Activated T-cell treated with anti-CD3 and anti-CD28 coated beads, Interleukin-2, amount 50 U/mL, for 72 hours (primary cell): ENCODE measurements around the gene PRLR. TPM values are rescaled to one million over a fixed set of nuclear protein-coding genes. Genes with fewer than 3 reads are reported as not detected.
A peak's percentile ranks its signal among the peaks of the same experiment; 100 is the strongest.

Experiments used
- ATAC-seq, 2 donors: fragments of 150-1000 bp; cut with Tn5 transposase; replicated peaks in 1 of 2; 2 replicates each; pipeline ENCODE4 v1.10.0; 2021; ENCODE audit warnings: moderate library complexity in 2 of 2, mild to moderate bottlenecking in 1 of 2
- DNase-seq, 2 donors: peaks; one replicate each; pipeline ENCODE4 v3.0.0; 2021 to 2022; ENCODE audit warnings: mixed read lengths in 1 of 2
- H3K27ac Mint-ChIP-seq: one replicate; pipeline ENCODE4 v1.8.0; 2022; ENCODE audit warnings: mild to moderate bottlenecking, moderate library complexity, mixed read lengths
- H3K27me3 Mint-ChIP-seq: one replicate; pipeline ENCODE4 v1.8.0; 2022; ENCODE audit warnings: low read depth, mixed read lengths
- H3K36me3 Mint-ChIP-seq, 2 donors: one replicate each; pipeline ENCODE4 v1.8.0; 2022; ENCODE audit warnings: mixed read lengths in 2 of 2, mild to moderate bottlenecking in 1 of 2; ENCODE audit not compliant: insufficient read depth in 2 of 2
- H3K4me1 Mint-ChIP-seq: one replicate; pipeline ENCODE4 v1.8.0; 2022; ENCODE audit warnings: low read depth, mixed read lengths
- H3K4me3 Mint-ChIP-seq, 2 donors: one replicate each; pipeline ENCODE4 v1.8.0; 2022; ENCODE audit warnings: mild to moderate bottlenecking in 2 of 2, mixed read lengths in 2 of 2, moderate library complexity in 2 of 2
- H3K9me3 Mint-ChIP-seq, 2 donors: one replicate each; pipeline ENCODE4 v1.8.0; 2022; ENCODE audit warnings: mixed read lengths in 2 of 2
- total RNA-seq, 2 donors: library from RNA; stranded (reverse); gene quantifications; one replicate each; pipeline ENCODE4 v1.2.3, GENCODE V29; 2022

The PRLR gene
- total RNA-seq, 2 donors from 2014 or later: 0.25 TPM; not detected in 1

- H3K4me3 Mint-ChIP-seq: no peak overlapping the region
- no peaks in the 10 kb centered on the region for H3K9me3 Mint-ChIP-seq
Measured at GRCh38 chr5:35227720-35228119, 2.6 kb downstream of the PRLR start.

GRCh38 chr5:35223787-35224395 is 6.4 kb downstream of the PRLR start:
- no peaks in the 10 kb centered on the region for H3K36me3 Mint-ChIP-seq
- no peaks in the 10 kb centered on the region for H3K9me3 Mint-ChIP-seq
- ATAC-seq: no peak
- no peak overlapping the region for H3K27ac Mint-ChIP-seq
- peaks cover 65% of the 10 kb centered on the region for H3K27me3 Mint-ChIP-seq
- H3K4me3 Mint-ChIP-seq: no peak overlapping the region
- H3K4me1 Mint-ChIP-seq: no peaks in the 10 kb centered on the region
- no peak for DNase-seq

More at GRCh38 chr5:35227720-35228119, 2.6 kb downstream of the PRLR start:
- H3K27ac Mint-ChIP-seq: no peak overlapping the region
- H3K27me3 Mint-ChIP-seq: peaks cover 87% of the 10 kb centered on the region
- H3K36me3 Mint-ChIP-seq: peaks cover 0 to 2% of the 10 kb centered on the region in 2 donors
- DNase-seq (no peak), ATAC-seq (no peak)
- peaks cover 9% of the 10 kb centered on the region for H3K4me1 Mint-ChIP-seq

GRCh38 chr5:35220967-35221366 is 9.3 kb downstream of the PRLR start:
- Mint-ChIP-seq H3K4me3 (no peak overlapping the region), H3K27ac (no peak overlapping the region), H3K4me1 (no peaks in the 10 kb centered on the region), H3K36me3 (no peaks in the 10 kb centered on the region), H3K9me3 (no peaks in the 10 kb centered on the region), H3K27me3 (peaks cover 37% of the 10 kb centered on the region)
- DNase-seq (no peak), ATAC-seq (no peak)

GRCh38 chr5:35218981-35219380 is 11.3 kb downstream of the PRLR start:
- H3K4me3 Mint-ChIP-seq: no peak overlapping the region
- peaks cover 22% of the 10 kb centered on the region for H3K27me3 Mint-ChIP-seq
- DNase-seq (no peak), ATAC-seq (no peak)
- H3K36me3 Mint-ChIP-seq: no peaks in the 10 kb centered on the region
- H3K27ac Mint-ChIP-seq: no peak overlapping the region
- no peaks in the 10 kb centered on the region for H3K9me3 Mint-ChIP-seq
- peaks cover 2% of the 10 kb centered on the region for H3K4me1 Mint-ChIP-seq

GRCh38 chr5:35214051-35214450 is 16.2 kb downstream of the PRLR start:
- Mint-ChIP-seq H3K9me3 (no peaks in the 10 kb centered on the region), H3K4me1 (peaks cover 10% of the 10 kb centered on the region), H3K27me3 (peaks cover 20% of the 10 kb centered on the region), H3K27ac (no peak overlapping the region), H3K36me3 (no peaks in the 10 kb centered on the region), H3K4me3 (no peak overlapping the region)
- DNase-seq (no peak), ATAC-seq (no peak)

GRCh38 chr5:35213608-35214007 is 16.7 kb downstream of the PRLR start:
- ATAC-seq (peak; percentile 65 to 87), DNase-seq (peak; percentile 9 to 26)
- Mint-ChIP-seq H3K4me3 (no peak overlapping the region), H3K4me1 (peaks cover 10% of the 10 kb centered on the region), H3K27me3 (peaks cover 20% of the 10 kb centered on the region), H3K36me3 (no peaks in the 10 kb centered on the region), H3K9me3 (no peaks in the 10 kb centered on the region), H3K27ac (no peak overlapping the region)

GRCh38 chr5:35212122-35212982 is 17.9 kb downstream of the PRLR start:
- H3K27me3 Mint-ChIP-seq: peaks cover 31% of the 10 kb centered on the region
- H3K36me3 Mint-ChIP-seq: no peaks in the 10 kb centered on the region
- DNase-seq (no peak), ATAC-seq (peak; percentile 29 to 48)
- H3K4me1 Mint-ChIP-seq: peaks cover 10% of the 10 kb centered on the region
- H3K9me3 Mint-ChIP-seq: no peaks in the 10 kb centered on the region
- no peak overlapping the region for H3K27ac Mint-ChIP-seq
- H3K4me3 Mint-ChIP-seq: no peak overlapping the region

- H3K36me3 Mint-ChIP-seq: no peaks in the 10 kb centered on the region
- H3K4me3 Mint-ChIP-seq: no peak overlapping the region
- peaks cover 43% of the 10 kb centered on the region for H3K27me3 Mint-ChIP-seq
- H3K27ac Mint-ChIP-seq: no peak overlapping the region
- DNase-seq: no peak
- H3K4me1 Mint-ChIP-seq: peaks cover 10% of the 10 kb centered on the region
- H3K9me3 Mint-ChIP-seq: no peaks in the 10 kb centered on the region
- no peak for ATAC-seq
Measured at GRCh38 chr5:35209862-35210261, 20.4 kb downstream of the PRLR start.

- Mint-ChIP-seq H3K27me3 (peaks cover 49% of the 10 kb centered on the region), H3K9me3 (no peaks in the 10 kb centered on the region), H3K4me1 (no peaks in the 10 kb centered on the region), H3K4me3 (no peak overlapping the region), H3K36me3 (no peaks in the 10 kb centered on the region), H3K27ac (no peak overlapping the region)
- ATAC-seq (no peak), DNase-seq (no peak)
Measured at GRCh38 chr5:35205606-35206005, 24.7 kb downstream of the PRLR start.

- DNase-seq (no peak), ATAC-seq (no peak)
- Mint-ChIP-seq H3K36me3 (no peaks in the 10 kb centered on the region), H3K27ac (no peak overlapping the region), H3K4me1 (no peaks in the 10 kb centered on the region), H3K27me3 (peaks cover 45% of the 10 kb centered on the region), H3K4me3 (no peak overlapping the region), H3K9me3 (no peaks in the 10 kb centered on the region)
Measured at GRCh38 chr5:35205186-35205585, 25.1 kb downstream of the PRLR start.

- H3K9me3 Mint-ChIP-seq: no peaks in the 10 kb centered on the region
- DNase-seq: no peak
- H3K4me3 Mint-ChIP-seq: no peak overlapping the region
- no peaks in the 10 kb centered on the region for H3K36me3 Mint-ChIP-seq
- H3K27ac Mint-ChIP-seq: no peak overlapping the region
- ATAC-seq: no peak
- H3K27me3 Mint-ChIP-seq: peaks cover 44% of the 10 kb centered on the region
- no peaks in the 10 kb centered on the region for H3K4me1 Mint-ChIP-seq
Measured at GRCh38 chr5:35203403-35203802, 26.9 kb downstream of the PRLR start.

GRCh38 chr5:35202319-35203111 is 27.8 kb downstream of the PRLR start:
- Mint-ChIP-seq H3K27me3 (peaks cover 42% of the 10 kb centered on the region), H3K27ac (no peak overlapping the region), H3K9me3 (no peaks in the 10 kb centered on the region), H3K36me3 (no peaks in the 10 kb centered on the region), H3K4me1 (no peaks in the 10 kb centered on the region), H3K4me3 (no peak overlapping the region)
- DNase-seq (peak; percentile 37 to 53), ATAC-seq (peak; percentile 63 to 65)

GRCh38 chr5:35201291-35201690 is 29.0 kb downstream of the PRLR start:
- no peak overlapping the region for H3K27ac Mint-ChIP-seq
- H3K36me3 Mint-ChIP-seq: no peaks in the 10 kb centered on the region
- no peaks in the 10 kb centered on the region for H3K4me1 Mint-ChIP-seq
- no peaks in the 10 kb centered on the region for H3K9me3 Mint-ChIP-seq
- DNase-seq (no peak), ATAC-seq (no peak)
- H3K4me3 Mint-ChIP-seq: no peak overlapping the region
- peaks cover 44% of the 10 kb centered on the region for H3K27me3 Mint-ChIP-seq
